ENCODE measurements around the gene TMEM52. TPM values are rescaled to one million over a fixed set of nuclear protein-coding genes. Genes with fewer than 3 reads are reported as not detected.

The TMEM52 gene
- total and polyA plus RNA-seq, 2 of the 13 experiments (the other 11 are each of a cell fraction or from before 2014, with no cell fraction given), result 13.2 to 18.7 TPM

DNA sequence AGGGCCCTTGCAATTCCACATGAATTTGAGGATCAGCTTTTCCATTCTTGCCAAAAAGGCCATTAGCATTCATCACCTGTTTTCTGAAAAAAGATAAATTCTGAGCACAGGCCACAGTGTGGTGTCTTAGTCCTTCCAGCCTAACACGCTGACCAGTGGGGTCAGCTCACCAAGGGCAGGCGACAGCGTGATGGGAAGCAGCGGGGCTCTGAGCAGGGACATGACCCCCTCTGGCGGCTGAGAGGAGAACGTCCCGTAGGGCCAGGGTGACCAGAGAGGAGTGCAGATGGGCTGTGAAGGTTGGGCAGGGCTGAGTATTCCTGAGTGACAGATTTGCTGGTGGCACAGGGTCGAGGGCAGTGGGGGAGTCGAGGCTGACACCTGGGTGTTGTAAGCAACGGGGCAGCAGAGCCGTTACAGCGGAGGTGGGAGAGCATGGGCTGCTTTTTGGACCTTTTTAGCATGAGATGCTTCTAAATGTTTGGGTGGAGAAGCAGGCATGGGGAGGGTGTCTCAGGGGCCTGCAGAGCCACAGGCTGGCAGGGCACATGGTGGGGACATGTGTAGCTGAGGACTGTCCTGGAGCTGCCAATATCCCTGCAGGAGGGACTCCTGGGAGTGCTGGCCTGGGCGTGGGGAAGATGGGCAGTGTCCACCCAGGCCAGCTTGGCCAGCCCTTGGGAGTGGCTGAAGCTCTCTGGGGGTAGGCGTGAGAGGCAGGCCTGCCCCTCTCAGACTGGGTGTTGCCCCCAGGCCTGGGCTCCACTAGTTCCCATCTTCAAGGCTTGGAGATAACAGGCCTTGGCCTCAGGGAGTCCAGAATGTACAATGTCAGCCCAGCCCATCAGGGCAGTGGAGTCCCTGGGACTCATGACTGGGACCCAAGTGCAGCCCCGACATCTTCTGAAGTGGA lies 12.6 kb downstream of the TMEM52 start (continued):
- TF ChIP-seq, protein P1, sequence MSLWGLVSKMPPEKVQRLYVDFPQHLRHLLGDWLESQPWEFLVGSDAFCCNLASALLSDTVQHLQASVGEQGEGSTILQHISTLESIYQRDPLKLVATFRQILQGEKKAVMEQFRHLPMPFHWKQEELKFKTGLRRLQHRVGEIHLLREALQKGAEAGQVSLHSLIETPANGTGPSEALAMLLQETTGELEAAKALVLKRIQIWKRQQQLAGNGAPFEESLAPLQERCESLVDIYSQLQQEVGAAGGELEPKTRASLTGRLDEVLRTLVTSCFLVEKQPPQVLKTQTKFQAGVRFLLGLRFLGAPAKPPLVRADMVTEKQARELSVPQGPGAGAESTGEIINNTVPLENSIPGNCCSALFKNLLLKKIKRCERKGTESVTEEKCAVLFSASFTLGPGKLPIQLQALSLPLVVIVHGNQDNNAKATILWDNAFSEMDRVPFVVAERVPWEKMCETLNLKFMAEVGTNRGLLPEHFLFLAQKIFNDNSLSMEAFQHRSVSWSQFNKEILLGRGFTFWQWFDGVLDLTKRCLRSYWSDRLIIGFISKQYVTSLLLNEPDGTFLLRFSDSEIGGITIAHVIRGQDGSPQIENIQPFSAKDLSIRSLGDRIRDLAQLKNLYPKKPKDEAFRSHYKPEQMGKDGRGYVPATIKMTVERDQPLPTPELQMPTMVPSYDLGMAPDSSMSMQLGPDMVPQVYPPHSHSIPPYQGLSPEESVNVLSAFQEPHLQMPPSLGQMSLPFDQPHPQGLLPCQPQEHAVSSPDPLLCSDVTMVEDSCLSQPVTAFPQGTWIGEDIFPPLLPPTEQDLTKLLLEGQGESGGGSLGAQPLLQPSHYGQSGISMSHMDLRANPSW (CRISPR knock-in tag; IDR thresholded peaks at IDR 0.05; ENCODE audit: borderline replicate concordance), result no peak
- TF ChIP-seq ZNF256 (CRISPR knock-in tag; conservative IDR thresholded peaks at IDR 0.05), result no peak
- TF ChIP-seq, protein P2, sequence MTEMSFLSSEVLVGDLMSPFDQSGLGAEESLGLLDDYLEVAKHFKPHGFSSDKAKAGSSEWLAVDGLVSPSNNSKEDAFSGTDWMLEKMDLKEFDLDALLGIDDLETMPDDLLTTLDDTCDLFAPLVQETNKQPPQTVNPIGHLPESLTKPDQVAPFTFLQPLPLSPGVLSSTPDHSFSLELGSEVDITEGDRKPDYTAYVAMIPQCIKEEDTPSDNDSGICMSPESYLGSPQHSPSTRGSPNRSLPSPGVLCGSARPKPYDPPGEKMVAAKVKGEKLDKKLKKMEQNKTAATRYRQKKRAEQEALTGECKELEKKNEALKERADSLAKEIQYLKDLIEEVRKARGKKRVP (CRISPR knock-in tag; IDR thresholded peaks at IDR 0.05), result no peak
- no peak for TF ChIP-seq ZNF441 (CRISPR knock-in tag; IDR thresholded peaks at IDR 0.05; ENCODE audit: borderline replicate concordance)
- TF ChIP-seq CREM (IDR thresholded peaks at IDR 0.05), result no peak
- TF ChIP-seq CREM (CRISPR knock-in tag; IDR thresholded peaks at IDR 0.05), result no peak
- TF ChIP-seq, protein P3, sequence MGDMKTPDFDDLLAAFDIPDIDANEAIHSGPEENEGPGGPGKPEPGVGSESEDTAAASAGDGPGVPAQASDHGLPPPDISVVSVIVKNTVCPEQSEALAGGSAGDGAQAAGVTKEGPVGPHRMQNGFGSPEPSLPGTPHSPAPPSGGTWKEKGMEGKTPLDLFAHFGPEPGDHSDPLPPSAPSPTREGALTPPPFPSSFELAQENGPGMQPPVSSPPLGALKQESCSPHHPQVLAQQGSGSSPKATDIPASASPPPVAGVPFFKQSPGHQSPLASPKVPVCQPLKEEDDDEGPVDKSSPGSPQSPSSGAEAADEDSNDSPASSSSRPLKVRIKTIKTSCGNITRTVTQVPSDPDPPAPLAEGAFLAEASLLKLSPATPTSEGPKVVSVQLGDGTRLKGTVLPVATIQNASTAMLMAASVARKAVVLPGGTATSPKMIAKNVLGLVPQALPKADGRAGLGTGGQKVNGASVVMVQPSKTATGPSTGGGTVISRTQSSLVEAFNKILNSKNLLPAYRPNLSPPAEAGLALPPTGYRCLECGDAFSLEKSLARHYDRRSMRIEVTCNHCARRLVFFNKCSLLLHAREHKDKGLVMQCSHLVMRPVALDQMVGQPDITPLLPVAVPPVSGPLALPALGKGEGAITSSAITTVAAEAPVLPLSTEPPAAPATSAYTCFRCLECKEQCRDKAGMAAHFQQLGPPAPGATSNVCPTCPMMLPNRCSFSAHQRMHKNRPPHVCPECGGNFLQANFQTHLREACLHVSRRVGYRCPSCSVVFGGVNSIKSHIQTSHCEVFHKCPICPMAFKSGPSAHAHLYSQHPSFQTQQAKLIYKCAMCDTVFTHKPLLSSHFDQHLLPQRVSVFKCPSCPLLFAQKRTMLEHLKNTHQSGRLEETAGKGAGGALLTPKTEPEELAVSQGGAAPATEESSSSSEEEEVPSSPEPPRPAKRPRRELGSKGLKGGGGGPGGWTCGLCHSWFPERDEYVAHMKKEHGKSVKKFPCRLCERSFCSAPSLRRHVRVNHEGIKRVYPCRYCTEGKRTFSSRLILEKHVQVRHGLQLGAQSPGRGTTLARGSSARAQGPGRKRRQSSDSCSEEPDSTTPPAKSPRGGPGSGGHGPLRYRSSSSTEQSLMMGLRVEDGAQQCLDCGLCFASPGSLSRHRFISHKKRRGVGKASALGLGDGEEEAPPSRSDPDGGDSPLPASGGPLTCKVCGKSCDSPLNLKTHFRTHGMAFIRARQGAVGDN (CRISPR knock-in tag; IDR thresholded peaks at IDR 0.05), result peak; percentile 77
- TF ChIP-seq, protein P4, sequence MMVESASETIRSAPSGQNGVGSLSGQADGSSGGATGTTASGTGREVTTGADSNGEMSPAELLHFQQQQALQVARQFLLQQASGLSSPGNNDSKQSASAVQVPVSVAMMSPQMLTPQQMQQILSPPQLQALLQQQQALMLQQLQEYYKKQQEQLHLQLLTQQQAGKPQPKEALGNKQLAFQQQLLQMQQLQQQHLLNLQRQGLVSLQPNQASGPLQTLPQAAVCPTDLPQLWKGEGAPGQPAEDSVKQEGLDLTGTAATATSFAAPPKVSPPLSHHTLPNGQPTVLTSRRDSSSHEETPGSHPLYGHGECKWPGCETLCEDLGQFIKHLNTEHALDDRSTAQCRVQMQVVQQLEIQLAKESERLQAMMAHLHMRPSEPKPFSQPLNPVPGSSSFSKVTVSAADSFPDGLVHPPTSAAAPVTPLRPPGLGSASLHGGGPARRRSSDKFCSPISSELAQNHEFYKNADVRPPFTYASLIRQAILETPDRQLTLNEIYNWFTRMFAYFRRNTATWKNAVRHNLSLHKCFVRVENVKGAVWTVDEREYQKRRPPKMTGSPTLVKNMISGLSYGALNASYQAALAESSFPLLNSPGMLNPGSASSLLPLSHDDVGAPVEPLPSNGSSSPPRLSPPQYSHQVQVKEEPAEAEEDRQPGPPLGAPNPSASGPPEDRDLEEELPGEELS (CRISPR knock-in tag; IDR thresholded peaks at IDR 0.05), result no peak
- TF ChIP-seq ZNF569 (CRISPR knock-in tag; IDR thresholded peaks at IDR 0.05; ENCODE audit: borderline replicate concordance), result no peak
- TF ChIP-seq ZNF136 (CRISPR knock-in tag; IDR thresholded peaks at IDR 0.05; ENCODE audit: low read depth), result no peak
- no peak for TF ChIP-seq CREB1 (IDR thresholded peaks at IDR 0.05)
- peak; percentile 68 for TF ChIP-seq CREB1 (CRISPR knock-in tag; IDR thresholded peaks at IDR 0.05)
- TF ChIP-seq TARDBP (CRISPR knock-in tag; IDR thresholded peaks at IDR 0.05), result peak; percentile 84
- no peak for TF ChIP-seq HHEX (CRISPR knock-in tag; IDR thresholded peaks at IDR 0.05)
- no peak for TF ChIP-seq SNRNP70 (IDR thresholded peaks at IDR 0.05; ENCODE audit: low read depth, low read length)
- no peak for TF ChIP-seq RAD51 (IDR thresholded peaks at IDR 0.05; ENCODE audit: borderline replicate concordance)
- TF ChIP-seq ONECUT2 (CRISPR knock-in tag; IDR thresholded peaks at IDR 0.05), result no peak
- TF ChIP-seq, protein P5, sequence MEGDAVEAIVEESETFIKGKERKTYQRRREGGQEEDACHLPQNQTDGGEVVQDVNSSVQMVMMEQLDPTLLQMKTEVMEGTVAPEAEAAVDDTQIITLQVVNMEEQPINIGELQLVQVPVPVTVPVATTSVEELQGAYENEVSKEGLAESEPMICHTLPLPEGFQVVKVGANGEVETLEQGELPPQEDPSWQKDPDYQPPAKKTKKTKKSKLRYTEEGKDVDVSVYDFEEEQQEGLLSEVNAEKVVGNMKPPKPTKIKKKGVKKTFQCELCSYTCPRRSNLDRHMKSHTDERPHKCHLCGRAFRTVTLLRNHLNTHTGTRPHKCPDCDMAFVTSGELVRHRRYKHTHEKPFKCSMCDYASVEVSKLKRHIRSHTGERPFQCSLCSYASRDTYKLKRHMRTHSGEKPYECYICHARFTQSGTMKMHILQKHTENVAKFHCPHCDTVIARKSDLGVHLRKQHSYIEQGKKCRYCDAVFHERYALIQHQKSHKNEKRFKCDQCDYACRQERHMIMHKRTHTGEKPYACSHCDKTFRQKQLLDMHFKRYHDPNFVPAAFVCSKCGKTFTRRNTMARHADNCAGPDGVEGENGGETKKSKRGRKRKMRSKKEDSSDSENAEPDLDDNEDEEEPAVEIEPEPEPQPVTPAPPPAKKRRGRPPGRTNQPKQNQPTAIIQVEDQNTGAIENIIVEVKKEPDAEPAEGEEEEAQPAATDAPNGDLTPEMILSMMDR (CRISPR knock-in tag; IDR thresholded peaks at IDR 0.05), result peak; percentile 98
